Tibial nerve (tissue), 4 donors: Measurements from ENCODE around the gene TNS3. TPM values are rescaled to one million over a fixed set of nuclear protein-coding genes. Genes with fewer than 3 reads are reported as not detected.

Experiments used
- DNase-seq, 2 donors: peaks; one replicate each; pipeline ENCODE4 v3.0.0-alpha.2; 2019; ENCODE audit warnings: low spot score in 2 of 2
- H3K27ac ChIP-seq, 4 donors: fragments of 200-600 bp; sonication (generic) in 3 of 4; one replicate each; pipeline ENCODE4 v1.5.1; 2017 to 2019; ENCODE audit warnings: mild to moderate bottlenecking in 1 of 4
- H3K27me3 ChIP-seq, 2 donors: fragments of 200-600 bp; sonication (generic) in 1 of 2; one replicate each; pipeline versions ENCODE4 v1.5.1 to v1.6.0; 2017 to 2019
- H3K36me3 ChIP-seq, 3 donors: fragments of 200-600 bp; sonication (generic); one replicate each; pipeline ENCODE4 v1.5.1; 2018 to 2019
- H3K4me1 ChIP-seq, 4 donors: fragments of 200-600 bp; sonication (generic) in 3 of 4; one replicate each; pipeline ENCODE4 v1.5.1; 2017 to 2019
- H3K4me3 ChIP-seq, 4 donors: fragments of 200-600 bp; sonication (generic) in 3 of 4; one replicate each; pipeline ENCODE4 v1.5.1; 2017 to 2019; ENCODE audit warnings: mild to moderate bottlenecking in 1 of 4, moderate library complexity in 1 of 4
- H3K9me3 ChIP-seq, 4 donors: fragments of 200-600 bp; sonication (generic) in 3 of 4; one replicate each; pipeline ENCODE4 v1.5.1; 2017 to 2019
- CTCF ChIP-seq, 5 experiments: fragments of 200-600 bp in 3 of 5; fragments of 450-650 bp in 2 of 5; sonication (generic) in 3 of 5; IDR thresholded peaks; one replicate each; pipeline ENCODE4 v1.5.1; 2016 to 2019; ENCODE audit warnings: antibody characterized with exemption in 5 of 5, mild to moderate bottlenecking in 3 of 5, moderate library complexity in 2 of 5
- EP300 ChIP-seq, 2 donors: sonication (generic); formaldehyde crosslinking; IDR thresholded peaks; one replicate each; pipeline ENCODE4 v1.6.1; 2017; ENCODE audit warnings: antibody characterized with exemption in 2 of 2, mild to moderate bottlenecking in 1 of 2
- POLR2A ChIP-seq, 2 donors: fragments of 450-650 bp; IDR thresholded peaks; one replicate each; pipeline ENCODE4 v1.6.1; 2017; ENCODE audit warnings: antibody characterized with exemption in 2 of 2, mild to moderate bottlenecking in 2 of 2, moderate library complexity in 2 of 2
- WGBS, 2 donors: methylation state at CpG; one replicate each; pipeline ENCODE4 v1.1.5; 2018; 5-methylcytosine and 5-hydroxymethylcytosine counted together
- total RNA-seq, 4 donors: library from RNA; depleted of rRNA; stranded (reverse); fragments of >200 nt; gene quantifications; one replicate each; pipeline ENCODE4 v1.1.0, GENCODE V29; 2016

TNS3 gene
- total RNA-seq, 4 donors from 2014 or later: 118 to 142 (median 133) TPM

- peak overlapping the region in 3 of 4 donors; percentile 32 to 80 (median 76) for H3K27ac ChIP-seq
- H3K4me3 ChIP-seq: no peak overlapping the region
- no peaks in the 10 kb centered on the region for H3K27me3 ChIP-seq
- TF ChIP-seq CTCF (IDR thresholded peaks at IDR 0.05): no peak
- TF ChIP-seq POLR2A (IDR thresholded peaks at IDR 0.05): no peak
- no peak for TF ChIP-seq EP300 (IDR thresholded peaks at IDR 0.05)
- H3K4me1 ChIP-seq: peaks cover 0 to 55% (median 16%) of the 10 kb centered on the region in 4 donors
- H3K9me3 ChIP-seq: no peaks in the 10 kb centered on the region
- whole genome bisulfite sequencing, 2 donors: 77 to 80% methylated on average over 2 of the region's 2 CpGs
- peaks cover 0 to 21% (median 0%) of the 10 kb centered on the region in 3 donors for H3K36me3 ChIP-seq
- no peak for DNase-seq
Measured at GRCh38 chr7:47433564-47433895, 148.4 kb downstream of the TNS3 start.

DNA sequence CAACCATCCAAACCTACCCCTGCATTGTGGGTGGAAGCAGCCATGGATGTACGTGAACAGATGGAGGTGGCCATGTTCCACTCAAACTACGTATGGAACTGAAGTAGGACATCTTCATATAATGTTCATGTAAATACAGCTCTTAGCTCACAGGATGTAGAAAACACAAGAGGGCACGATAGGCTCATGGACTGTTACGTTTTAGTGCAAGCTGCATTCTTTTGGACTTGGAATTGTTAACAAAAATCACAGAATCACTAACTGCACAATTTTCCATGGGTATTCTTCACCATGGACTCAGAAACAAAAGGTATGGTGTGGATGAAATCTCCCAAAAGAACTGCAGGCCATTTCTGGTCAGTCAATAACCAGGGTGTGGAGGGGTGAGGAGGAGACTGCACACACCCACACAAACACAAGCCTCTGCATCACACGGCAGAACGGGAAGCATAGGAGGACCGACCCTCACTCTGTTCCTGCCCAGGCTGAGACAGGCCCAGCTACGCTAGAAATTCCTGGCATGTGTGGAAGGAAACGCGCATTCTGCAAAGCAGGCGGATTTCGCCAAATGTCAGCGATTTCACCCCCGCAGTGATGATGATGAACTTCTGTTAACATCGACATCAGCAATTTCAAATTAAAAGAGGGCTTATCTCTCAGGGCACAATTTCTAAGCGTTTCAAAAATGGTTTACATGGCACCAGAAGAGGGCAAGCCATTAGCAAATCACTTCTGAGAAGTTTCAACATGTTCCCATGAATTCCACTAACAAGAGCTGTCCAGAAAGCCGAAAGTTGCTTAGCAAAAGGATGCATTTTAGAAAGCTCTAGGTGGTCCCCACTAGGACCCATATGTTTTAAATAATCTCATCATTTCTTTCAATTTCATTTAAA, 149.0 kb downstream of the TNS3 start:
- Histone ChIP-seq H3K27me3 (no peaks in the 10 kb centered on the region), H3K27ac (peak overlapping the region in 3 of 4 donors; percentile 32 to 80 (median 76)), H3K4me1 (peaks cover 0 to 61% (median 21%) of the 10 kb centered on the region in 4 donors), H3K9me3 (no peaks in the 10 kb centered on the region), H3K4me3 (no peak overlapping the region), H3K36me3 (peaks cover 0 to 14% (median 0%) of the 10 kb centered on the region in 3 donors)
- WGBS, 2 donors: 42 to 52% methylated on average over 17 of the region's 17 CpGs
- TF ChIP-seq CTCF (IDR thresholded peaks at IDR 0.05) (no peak), EP300 (IDR thresholded peaks at IDR 0.05) (peak in 1 of 2 donors; percentile 58)
- no peak for DNase-seq

DNA sequence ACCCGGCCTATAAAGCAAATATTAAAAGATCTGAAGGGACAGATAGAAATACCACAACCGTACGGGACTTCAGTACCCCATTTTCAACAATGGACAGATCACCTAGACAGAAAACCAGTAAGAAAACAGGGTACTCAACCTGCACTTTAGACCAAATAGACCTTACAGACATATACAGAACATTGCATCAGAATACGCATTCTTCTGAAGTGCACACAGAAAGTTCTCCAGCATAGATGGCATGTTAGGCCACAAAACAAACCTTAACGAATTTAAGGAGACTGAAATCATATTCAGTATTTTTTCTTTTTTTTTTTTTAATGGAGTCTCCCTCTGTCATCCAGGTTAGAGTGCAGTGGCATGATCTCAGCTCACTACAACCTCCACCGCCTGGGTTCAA, 151.5 kb downstream of the TNS3 start:
- no peaks in the 10 kb centered on the region for H3K27me3 ChIP-seq
- peak overlapping the region in 1 of 4 donors; percentile 26 for H3K27ac ChIP-seq
- no peak for DNase-seq
- no peak for TF ChIP-seq EP300 (IDR thresholded peaks at IDR 0.05)
- H3K9me3 ChIP-seq: no peaks in the 10 kb centered on the region
- peaks cover 0 to 73% (median 22%) of the 10 kb centered on the region in 4 donors for H3K4me1 ChIP-seq
- WGBS, 2 donors: 82 to 87% methylated on average over 6 of the region's 6 CpGs
- H3K4me3 ChIP-seq: no peak overlapping the region
- H3K36me3 ChIP-seq: peaks cover 0 to 11% (median 0%) of the 10 kb centered on the region in 3 donors

GRCh38 chr7:47428768-47429472, 153.0 kb downstream of the TNS3 start:
- WGBS, 2 donors: 84 to 93% methylated on average over 10 of the region's 10 CpGs
- H3K27me3 ChIP-seq: no peaks in the 10 kb centered on the region
- peaks cover 0 to 58% (median 21%) of the 10 kb centered on the region in 4 donors for H3K4me1 ChIP-seq
- H3K9me3 ChIP-seq: no peaks in the 10 kb centered on the region
- no peak overlapping the region for H3K4me3 ChIP-seq
- peak overlapping the region in 2 of 4 donors; percentile 64 to 69 for H3K27ac ChIP-seq
- TF ChIP-seq CTCF (IDR thresholded peaks at IDR 0.05) (no peak), POLR2A (IDR thresholded peaks at IDR 0.05) (no peak), EP300 (IDR thresholded peaks at IDR 0.05) (no peak)
- DNase-seq: no peak
- peaks cover 0 to 22% (median 0%) of the 10 kb centered on the region in 3 donors for H3K36me3 ChIP-seq

DNA sequence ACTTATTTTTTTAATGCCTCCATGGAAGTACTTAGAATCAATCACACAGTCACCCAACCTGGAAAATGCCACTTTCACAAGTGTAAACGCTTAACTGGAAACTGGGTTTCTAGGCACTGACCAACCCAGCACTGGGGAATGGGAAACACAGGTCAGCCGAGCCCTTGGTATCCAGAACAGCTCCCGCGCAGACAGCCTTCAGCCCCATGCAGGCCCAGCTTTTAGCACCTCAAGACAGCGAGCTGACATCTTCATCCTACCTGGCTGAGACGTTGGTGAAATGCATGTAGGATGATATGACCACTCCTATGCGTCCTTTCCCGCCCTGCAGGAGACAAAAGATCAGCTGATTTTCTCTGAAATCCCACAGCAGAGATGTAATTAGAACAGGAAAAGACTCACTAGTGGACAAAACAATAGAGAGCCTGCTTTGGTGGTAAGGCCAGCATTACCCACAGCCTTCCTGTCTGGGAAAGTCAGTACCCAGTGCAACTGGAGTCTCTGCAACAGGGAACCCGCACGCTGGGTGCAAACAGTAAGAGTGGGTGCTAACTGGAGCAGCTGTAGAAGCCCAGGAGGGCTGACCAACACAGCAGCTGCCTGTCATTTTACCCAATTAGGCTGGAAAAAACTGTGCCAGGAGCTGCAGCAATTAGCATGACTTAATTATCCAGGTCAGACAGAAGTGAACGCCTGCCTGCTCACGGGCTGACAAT, 153.7 kb downstream of the TNS3 start:
- TF ChIP-seq CTCF (IDR thresholded peaks at IDR 0.05) (no peak), EP300 (IDR thresholded peaks at IDR 0.05) (no peak), POLR2A (IDR thresholded peaks at IDR 0.05) (no peak)
- Histone ChIP-seq H3K4me1 (peaks cover 0 to 53% (median 17%) of the 10 kb centered on the region in 4 donors), H3K27me3 (no peaks in the 10 kb centered on the region), H3K4me3 (no peak overlapping the region), H3K36me3 (peaks cover 0 to 29% (median 0%) of the 10 kb centered on the region in 3 donors), H3K9me3 (no peaks in the 10 kb centered on the region), H3K27ac (peak overlapping the region in 2 of 4 donors; percentile 64 to 69)
- WGBS, 2 donors: 70 to 73% methylated on average over 12 of the region's 12 CpGs
- no peak for DNase-seq
